VCaP (cell line): Measurements from ENCODE around the gene DDAH1.

ENCODE experiments used
- H3K27ac ChIP-seq: fragments of 450-650 bp; 2 replicates; pipeline ENCODE4 v1.5.1; 2017
- CTCF ChIP-seq: fragments of 450-650 bp; conservative IDR thresholded peaks from 2 replicates; pipeline ENCODE4 v1.5.1; 2017; ENCODE audit warnings: mild to moderate bottlenecking, moderate library complexity

Gene DDAH1

GRCh38 chr1:85268801-85269585 lies 196.0 kb downstream of the DDAH1 start:
- no peak for TF ChIP-seq CTCF
- H3K27ac ChIP-seq: no peak overlapping the region
